MM.1S (cell line): Measurements from ENCODE around the gene MAGEA2.
"Not testable (repeated sequence)": the region's sequence is repeated elsewhere in the genome, so short reads cannot be mapped to it uniquely, and the experiment has no call there.

Experiments used
- DNase-seq: peaks from one replicate; pipeline ENCODE4 v3.0.0-alpha.2; 2015
- H2AFZ ChIP-seq: fragments of 300-600 bp; sonication (generic); 2 replicates; pipeline ENCODE4 v1.6.0; 2016; ENCODE audit warnings: antibody characterized with exemption, low read length
- H3F3A ChIP-seq: fragments of 300-600 bp; sonication (generic); 2 replicates; pipeline ENCODE4 v1.6.1; 2016; ENCODE audit warnings: mild to moderate bottlenecking, antibody characterized with exemption, low read length, moderate library complexity, mixed read lengths; ENCODE audit not compliant: insufficient read depth
- H3K27ac ChIP-seq: fragments of 300-600 bp; sonication (generic); 2 replicates; pipeline ENCODE4 v1.5.1; 2016; ENCODE audit warnings: mild to moderate bottlenecking, low read length
- H3K27me3 ChIP-seq: fragments of 300-600 bp; sonication (generic); replicated peaks from 2 replicates; pipeline ENCODE4 v1.6.0; 2016; ENCODE audit warnings: low read length; ENCODE audit not compliant: insufficient read depth
- H3K36me3 ChIP-seq: fragments of 300-600 bp; sonication (generic); replicated peaks from 2 replicates; pipeline ENCODE4 v1.6.1; 2016; ENCODE audit warnings: mild to moderate bottlenecking, low read length, mixed read lengths; ENCODE audit not compliant: insufficient read depth
- H3K4me1 ChIP-seq: fragments of 300-600 bp; sonication (generic); 2 replicates; pipeline ENCODE4 v1.6.1; 2016; ENCODE audit warnings: low read length, mixed read lengths
- H3K4me2 ChIP-seq: fragments of 300-600 bp; sonication (generic); 2 replicates; pipeline ENCODE4 v1.6.0; 2016; ENCODE audit warnings: low read depth, low read length
- H3K4me3 ChIP-seq: fragments of 300-600 bp; sonication (generic); 2 replicates; pipeline ENCODE4 v1.5.1; 2016; ENCODE audit warnings: low read length, mixed read lengths
- H3K79me2 ChIP-seq: fragments of 300-600 bp; sonication (generic); 2 replicates; pipeline ENCODE4 v1.6.1; 2016; ENCODE audit warnings: mixed run types, low read length, mixed read lengths
- H3K9ac ChIP-seq: fragments of 300-600 bp; sonication (generic); 2 replicates; pipeline ENCODE4 v1.6.1; 2016; ENCODE audit warnings: low read length, mixed read lengths
- H3K9me2 ChIP-seq: fragments of 300-600 bp; sonication (generic); replicated peaks from 2 replicates; pipeline ENCODE4 v1.6.1; 2016; ENCODE audit warnings: mild to moderate bottlenecking, low read length, mixed read lengths; ENCODE audit not compliant: insufficient read depth
- H3K9me3 ChIP-seq: fragments of 300-600 bp; sonication (generic); replicated peaks from 2 replicates; pipeline ENCODE4 v1.6.1; 2016; ENCODE audit warnings: mild to moderate bottlenecking, low read length, mixed read lengths; ENCODE audit not compliant: insufficient read depth
- H4K20me1 ChIP-seq: fragments of 300-600 bp; sonication (generic); 2 replicates; pipeline ENCODE4 v1.6.1; 2016; ENCODE audit warnings: mild to moderate bottlenecking, low read length, moderate library complexity, mixed read lengths; ENCODE audit not compliant: insufficient read depth

Gene MAGEA2

GRCh38 chrX:152700390-152700789 lies 53.3 kb downstream of the MAGEA2 start:
- H3K4me1 ChIP-seq, H3K27me3 ChIP-seq, H2AFZ ChIP-seq, H3K4me2 ChIP-seq, H3K9me2 ChIP-seq, H3K79me2 ChIP-seq, H3K9ac ChIP-seq, H3K4me3 ChIP-seq, H3F3A ChIP-seq, H3K27ac ChIP-seq, H4K20me1 ChIP-seq, H3K9me3 ChIP-seq, H3K36me3 ChIP-seq, DNase-seq: not testable (repeated sequence)
